HEK293T (cell line): ENCODE data around the gene UNC13D.

ENCODE experiments used
- CTCF ChIA-PET: fragments of 350-600 bp; formaldehyde crosslinking; extraction: SDS; loops from one replicate; lab custom pipeline; 2021; ENCODE audit warnings: antibody characterized with exemption, inconsistent platforms; lab: Yijun Ruan, JAX
- POLR2A ChIA-PET: fragments of 350-600 bp; formaldehyde crosslinking; extraction: SDS; loops from one replicate; lab custom pipeline; 2020; ENCODE audit warnings: antibody characterized with exemption, inconsistent platforms; lab: Yijun Ruan, JAX
- DNase-seq: peaks from one replicate; pipeline ENCODE4 v3.0.0; 2012; ENCODE audit warnings: mixed read lengths; ENCODE audit errors: extremely low spot score
- ARNT ChIP-seq: fragments of 450-650 bp; IDR thresholded peaks from 2 replicates; pipeline ENCODE4 v1.6.1; 2017; ENCODE audit warnings: mild to moderate bottlenecking
- BHLHE40 ChIP-seq: fragments of 450-650 bp; IDR thresholded peaks from 2 replicates; pipeline ENCODE4 v1.6.1; 2016; ENCODE audit warnings: mild to moderate bottlenecking, moderate library complexity, borderline replicate concordance
- CTBP1 ChIP-seq: fragments of 450-650 bp; IDR thresholded peaks from 2 replicates; pipeline ENCODE4 v1.6.1; 2016; ENCODE audit warnings: borderline replicate concordance
- ELF4 ChIP-seq: fragments of 450-650 bp; IDR thresholded peaks from 2 replicates; pipeline ENCODE4 v1.6.1; 2017; ENCODE audit warnings: antibody characterized with exemption
- FOXA1 ChIP-seq: fragments of 450-650 bp; IDR thresholded peaks from 2 replicates; pipeline ENCODE4 v1.6.1; 2016; ENCODE audit warnings: mild to moderate bottlenecking
- FOXK2 ChIP-seq: fragments of 450-650 bp; IDR thresholded peaks from 2 replicates; pipeline ENCODE4 v1.6.1; 2016; ENCODE audit warnings: mild to moderate bottlenecking
- FOXM1 ChIP-seq: fragments of 450-650 bp; IDR thresholded peaks from 2 replicates; pipeline ENCODE4 v1.6.1; 2017; ENCODE audit warnings: mild to moderate bottlenecking, borderline replicate concordance
- HDGF ChIP-seq: fragments of 450-650 bp; IDR thresholded peaks from 2 replicates; pipeline ENCODE4 v1.6.1; 2017; ENCODE audit warnings: antibody characterized with exemption, borderline replicate concordance
- L3MBTL2 ChIP-seq: fragments of 450-650 bp; conservative IDR thresholded peaks from 2 replicates; pipeline ENCODE4 v1.6.1; 2016; ENCODE audit warnings: mild to moderate bottlenecking
- LEF1 ChIP-seq: fragments of 450-650 bp; IDR thresholded peaks from 2 replicates; pipeline ENCODE4 v1.6.1; 2017; ENCODE audit warnings: mild to moderate bottlenecking, borderline replicate concordance
- NFRKB ChIP-seq: fragments of 450-650 bp; IDR thresholded peaks from 2 replicates; pipeline ENCODE4 v1.6.1; 2016; ENCODE audit warnings: mild to moderate bottlenecking, moderate library complexity
- PKNOX1 ChIP-seq: fragments of 450-650 bp; IDR thresholded peaks from 2 replicates; pipeline ENCODE4 v1.6.1; 2016
- SP1 ChIP-seq: fragments of 450-650 bp; IDR thresholded peaks from 2 replicates; pipeline ENCODE4 v1.6.1; 2017
- SUZ12 ChIP-seq: fragments of 450-650 bp; IDR thresholded peaks from 2 replicates; pipeline ENCODE4 v1.6.1; 2016; ENCODE audit warnings: mild to moderate bottlenecking
- TARDBP ChIP-seq: fragments of 450-650 bp; IDR thresholded peaks from 2 replicates; pipeline ENCODE4 v1.6.1; 2016
- ZNF384 ChIP-seq: fragments of 450-650 bp; IDR thresholded peaks from 2 replicates; pipeline ENCODE4 v1.6.1; 2016

Gene UNC13D

GRCh38 chr17:75826561-75827307, 17.5 kb downstream of the UNC13D start:
- ChIA-PET POLR2A (interaction anchor here (0.7 to 3.6 kb wide), 8 partner anchors 10 to 74 kb away, joined by 3 to 23 read pairs (median 4); partner anchors contain the start of genes UNK and WBP2), CTCF (interaction anchor here (0.5 to 2.4 kb wide), 11 partner anchors 8 to 512 kb away, joined by 3 to 9 read pairs (median 4); partner anchors contain the start of gene WBP2)
- no peak for TF ChIP-seq ARNT
- no peak for TF ChIP-seq NFRKB
- TF ChIP-seq L3MBTL2, result no peak
- no peak for TF ChIP-seq FOXM1
- no peak for TF ChIP-seq FOXK2
- TF ChIP-seq CTBP1, result no peak
- no peak for TF ChIP-seq ELF4
- no peak for TF ChIP-seq HDGF
- no peak for TF ChIP-seq BHLHE40
- no peak for TF ChIP-seq SP1
- no peak for TF ChIP-seq LEF1
- TF ChIP-seq ZNF384, result no peak
- TF ChIP-seq TARDBP, result no peak
- TF ChIP-seq FOXA1, result no peak
- no peak for TF ChIP-seq SUZ12
- TF ChIP-seq PKNOX1, result no peak
- DNase-seq, result no peak

- ChIA-PET POLR2A (interaction anchor here (0.7 to 3.6 kb wide), 5 partner anchors 19 to 60 kb away, joined by 4 to 23 read pairs (median 4); partner anchors contain the start of gene UNK), CTCF (interaction anchor here (1.2 to 2.4 kb wide), 2 partner anchors 43 to 60 kb away, joined by 3 to 9 read pairs; no protein-coding TSS in a partner anchor)
- DNase-seq, result no peak
- TF ChIP-seq FOXK2 (no peak), NFRKB (no peak), ARNT (no peak), L3MBTL2 (no peak), TARDBP (no peak), FOXM1 (no peak), SUZ12 (no peak), SP1 (no peak), ZNF384 (no peak), ELF4 (no peak), LEF1 (no peak), CTBP1 (no peak), PKNOX1 (no peak), FOXA1 (no peak), HDGF (no peak), BHLHE40 (no peak)
Observed at GRCh38 chr17:75825748-75826370, 18.3 kb downstream of the UNC13D start.

- ChIA-PET CTCF (interaction anchor here (0.6 to 2.4 kb wide), 3 partner anchors 42 to 707 kb away, joined by 3 to 9 read pairs (median 4); no protein-coding TSS in a partner anchor), POLR2A (interaction anchor here (3.6 kb wide), 1 partner anchor 45 kb away, joined by 23 read pairs; a partner anchor contains a TSS)
- no peak for TF ChIP-seq FOXA1
- DNase-seq, result no peak
Observed at GRCh38 chr17:75825149-75825552, 19.1 kb downstream of the UNC13D start.

- DNase-seq, result no peak
- ChIA-PET POLR2A (interaction anchor here (3.6 kb wide), 1 partner anchor 45 kb away, joined by 23 read pairs; a partner anchor contains a TSS), CTCF (interaction anchor here (0.6 to 2.4 kb wide), 3 partner anchors 41 to 706 kb away, joined by 3 to 9 read pairs (median 4); no protein-coding TSS in a partner anchor)
- TF ChIP-seq FOXM1 (no peak), ARNT (no peak), ELF4 (no peak), SUZ12 (no peak), FOXA1 (no peak), TARDBP (no peak), NFRKB (no peak), FOXK2 (no peak), LEF1 (no peak), CTBP1 (no peak), HDGF (no peak), ZNF384 (no peak), BHLHE40 (no peak)
Observed at GRCh38 chr17:75824666-75825065, 19.5 kb downstream of the UNC13D start.

- ChIA-PET CTCF (interaction anchor here (2.4 kb wide), 1 partner anchor 41 kb away, joined by 9 read pairs; no protein-coding TSS in a partner anchor), POLR2A (interaction anchor here (1.2 to 3.6 kb wide), 2 partner anchors 44 kb away, joined by 5 to 23 read pairs; a partner anchor contains a TSS)
- no peak for DNase-seq
- TF ChIP-seq ARNT (no peak), BHLHE40 (no peak), ZNF384 (no peak), SP1 (no peak), L3MBTL2 (no peak), PKNOX1 (no peak), FOXK2 (no peak), LEF1 (no peak), FOXM1 (no peak), NFRKB (no peak), FOXA1 (no peak)
Observed at GRCh38 chr17:75824050-75824552, 20.1 kb downstream of the UNC13D start.
